Calu3 (cell line): ENCODE data around the gene C1orf122. TPM values are rescaled to one million over a fixed set of nuclear protein-coding genes. Genes with fewer than 3 reads are reported as not detected.

Source experiments
- BruUV-seq: library from RNA; stranded (reverse); fragments of 400-500 nt; replicated peaks from 2 replicates; lab custom pipeline; 2021; lab: Mats Ljungman, UMichigan
- CTCF ChIA-PET: fragments of 300-600 bp; sonication (Branson Sonifier 250); formaldehyde crosslinking; loops from one replicate; lab custom pipeline; 2022; ENCODE audit warnings: antibody characterized with exemption; lab: Charles Lee
- DNase-seq: peaks from one replicate; pipeline ENCODE4 v3.0.0; 2022
- H3K27ac Mint-ChIP-seq: one replicate; pipeline ENCODE4 v1.8.0; 2022; ENCODE audit warnings: mixed read lengths; ENCODE audit not compliant: unreplicated experiment
- H3K27me3 Mint-ChIP-seq: one replicate; pipeline ENCODE4 v1.8.0; 2022; ENCODE audit warnings: mixed read lengths; ENCODE audit not compliant: unreplicated experiment
- H3K36me3 Mint-ChIP-seq: one replicate; pipeline ENCODE4 v1.8.0; 2022; ENCODE audit warnings: mild to moderate bottlenecking, moderate library complexity, mixed read lengths; ENCODE audit not compliant: insufficient read depth, unreplicated experiment
- H3K4me1 Mint-ChIP-seq: one replicate; pipeline ENCODE4 v1.8.0; 2022; ENCODE audit warnings: mild to moderate bottlenecking, low read depth, mixed read lengths; ENCODE audit not compliant: unreplicated experiment
- H3K4me3 Mint-ChIP-seq: one replicate; pipeline ENCODE4 v1.8.0; 2022; ENCODE audit warnings: mild to moderate bottlenecking, low read depth, moderate library complexity, mixed read lengths; ENCODE audit not compliant: unreplicated experiment
- H3K9me3 Mint-ChIP-seq: one replicate; pipeline ENCODE4 v1.8.0; 2022; ENCODE audit warnings: low read depth, mixed read lengths; ENCODE audit not compliant: unreplicated experiment
- CTCF ChIP-seq: fragments of 200-600 bp; IDR thresholded peaks from one replicate; pipeline ENCODE4 v1.8.0; 2022; ENCODE audit warnings: antibody characterized with exemption; ENCODE audit not compliant: unreplicated experiment
- intact Hi-C: fragments of 100-400 bp; cut with micrococcal nuclease; formaldehyde crosslinking; loops from one replicate; pipeline ENCODE4 v1.10.0; 2022; ENCODE audit not compliant: unreplicated experiment
- total RNA-seq: library from RNA; stranded (reverse); gene quantifications from 2 replicates; pipeline ENCODE4 v1.2.3, GENCODE V29; 2022

Gene C1orf122
- total RNA-seq, 1 experiment from 2014 or later: 41.3 TPM

- CTCF ChIA-PET: interaction anchor here (0.7 to 0.8 kb wide), 2 partner anchors 65 to 68 kb away, joined by 3 to 5 read pairs; partner anchors contain the start of gene MTF1
- intact Hi-C loops: no loop called here
These were observed 12.9 kb upstream of the C1orf122 start for GRCh38 chr1:37794372-37795339.

GRCh38 chr1:37795340-37796125, 12.1 kb upstream of the C1orf122 start:
- Mint-ChIP-seq H3K36me3 (peaks cover 30% of the 10 kb centered on the region), H3K27me3 (peaks cover 23% of the 10 kb centered on the region), H3K27ac (no peak overlapping the region), H3K9me3 (no peaks in the 10 kb centered on the region), H3K4me1 (peaks cover 17% of the 10 kb centered on the region), H3K4me3 (peak overlapping the region; percentile 68)
- peak; percentile 60 for DNase-seq
- no TSS peak for BruUV-seq
- TF ChIP-seq CTCF: no peak
- intact Hi-C loops: no loop called here
- CTCF ChIA-PET: no interaction called here

More at GRCh38 chr1:37794372-37795339, 12.9 kb upstream of the C1orf122 start:
- BruUV-seq: no TSS peak
- H3K4me1 Mint-ChIP-seq: peaks cover 17% of the 10 kb centered on the region
- peaks cover 24% of the 10 kb centered on the region for H3K36me3 Mint-ChIP-seq
- H3K27me3 Mint-ChIP-seq: peaks cover 31% of the 10 kb centered on the region
- H3K9me3 Mint-ChIP-seq: no peaks in the 10 kb centered on the region
- no peak for TF ChIP-seq CTCF
- DNase-seq: peak; percentile 16
- no peak overlapping the region for H3K27ac Mint-ChIP-seq
- peak overlapping the region; percentile 68 for H3K4me3 Mint-ChIP-seq

- intact Hi-C loops: no loop called here
- DNase-seq: no peak
- no peak for TF ChIP-seq CTCF
- CTCF ChIA-PET: interaction anchor here (0.7 kb wide), 1 partner anchor 422 kb away, joined by 3 read pairs; no protein-coding TSS in a partner anchor
- Mint-ChIP-seq H3K9me3 (no peaks in the 10 kb centered on the region), H3K4me3 (no peak overlapping the region), H3K27me3 (no peaks in the 10 kb centered on the region), H3K36me3 (peaks cover 49% of the 10 kb centered on the region), H3K4me1 (peaks cover 17% of the 10 kb centered on the region), H3K27ac (no peak overlapping the region)
- no TSS peak for BruUV-seq
These were observed 9.7 kb upstream of the C1orf122 start for GRCh38 chr1:37797750-37798345.

- intact Hi-C loops: loop anchor here (10.0 kb wide), 1 partner anchor 108 kb away; the partner anchor contains the start of gene CDCA8
- CTCF ChIA-PET: interaction anchor here (0.7 kb wide), 1 partner anchor 36 kb away, joined by 3 read pairs; no protein-coding TSS in a partner anchor
- Mint-ChIP-seq H3K9me3 (no peaks in the 10 kb centered on the region), H3K27me3 (no peaks in the 10 kb centered on the region), H3K4me3 (no peak overlapping the region), H3K4me1 (no peaks in the 10 kb centered on the region), H3K27ac (no peak overlapping the region), H3K36me3 (peaks cover 66% of the 10 kb centered on the region)
- no peak for TF ChIP-seq CTCF
- no TSS peak for BruUV-seq
- DNase-seq: no peak
These were observed 5.2 kb upstream of the C1orf122 start for GRCh38 chr1:37802439-37802838.
